Stimulated activated naive B cell treated with anti-CD40 and anti-IgM and Interleukin-4, amounts not matched to agents 10 μg/mL and 1 μg/mL and 100 μg/mL, for 72 hours (primary cell): Measurements from ENCODE around the gene PLEKHF1.

ENCODE experiments used
- ATAC-seq, 2 donors: fragments of 150-1000 bp; cut with Tn5 transposase; replicated peaks; 2 replicates each; pipeline ENCODE4 v1.10.0; 2021; ENCODE audit warnings: moderate library complexity in 1 of 2
- DNase-seq: peaks from one replicate; pipeline ENCODE4 v3.0.0; 2021
- H3K27ac Mint-ChIP-seq: one replicate; pipeline ENCODE4 v1.8.0; 2022; ENCODE audit warnings: mild to moderate bottlenecking, mixed read lengths
- H3K27me3 Mint-ChIP-seq, 2 donors: one replicate each; pipeline ENCODE4 v1.8.0; 2022; ENCODE audit warnings: mixed read lengths in 2 of 2
- H3K36me3 Mint-ChIP-seq, 2 donors: one replicate each; pipeline ENCODE4 v1.8.0; 2022; ENCODE audit warnings: mixed read lengths in 2 of 2, mild to moderate bottlenecking in 1 of 2
- H3K4me1 Mint-ChIP-seq, 2 donors: one replicate each; pipeline ENCODE4 v1.8.0; 2022; ENCODE audit warnings: mixed read lengths in 2 of 2, mild to moderate bottlenecking in 1 of 2
- H3K4me3 Mint-ChIP-seq, 2 donors: one replicate each; pipeline ENCODE4 v1.8.0; 2022; ENCODE audit warnings: mild to moderate bottlenecking in 2 of 2, mixed read lengths in 2 of 2, moderate library complexity in 1 of 2
- H3K9me3 Mint-ChIP-seq, 2 donors: one replicate each; pipeline ENCODE4 v1.8.0; 2022; ENCODE audit warnings: mixed read lengths in 2 of 2, mild to moderate bottlenecking in 1 of 2

PLEKHF1 gene

GRCh38 chr19:29724102-29724641 is 58.9 kb downstream of the PLEKHF1 start:
- Mint-ChIP-seq H3K9me3 (no peaks in the 10 kb centered on the region), H3K36me3 (no peaks in the 10 kb centered on the region), H3K4me1 (peaks cover 2 to 9% of the 10 kb centered on the region in 2 donors), H3K4me3 (peak overlapping the region; percentile 57 to 80), H3K27me3 (peaks cover 40 to 44% of the 10 kb centered on the region in 2 donors), H3K27ac (no peak overlapping the region)
- ATAC-seq (peak; percentile 54 to 64), DNase-seq (no peak)

- DNase-seq (no peak), ATAC-seq (no peak)
- H3K36me3 Mint-ChIP-seq: no peaks in the 10 kb centered on the region
- peaks cover 2 to 9% of the 10 kb centered on the region in 2 donors for H3K4me1 Mint-ChIP-seq
- H3K27me3 Mint-ChIP-seq: peaks cover 46 to 49% of the 10 kb centered on the region in 2 donors
- H3K4me3 Mint-ChIP-seq: no peak overlapping the region
- no peak overlapping the region for H3K27ac Mint-ChIP-seq
- no peaks in the 10 kb centered on the region for H3K9me3 Mint-ChIP-seq
Measured at GRCh38 chr19:29724746-29725145, 59.5 kb downstream of the PLEKHF1 start.
